HCT116 (cell line): ENCODE results near the gene SPACA6. TPM values are rescaled to one million over a fixed set of nuclear protein-coding genes. Genes with fewer than 3 reads are reported as not detected.

Experiments used
- ATAC-seq: fragments of 200-7000 bp; cut with Tn5 transposase; 2 replicates; pipeline ENCODE4 v1.9.1; 2020; ENCODE audit warnings: mild to moderate bottlenecking, moderate library complexity
- BruUV-seq: library from RNA; stranded (reverse); fragments of 400-500 nt; replicated peaks from 2 replicates; lab custom pipeline; 2021; lab: Mats Ljungman, UMichigan
- CTCF ChIA-PET: fragments of 300-600 bp; sonication (Branson Sonifier 250); formaldehyde crosslinking; loops from one replicate; lab custom pipeline; 2021; ENCODE audit warnings: antibody characterized with exemption; lab: Charles Lee
- POLR2A ChIA-PET: fragments of 300-600, 350-600 bp; sonication (Branson Sonifier 250); formaldehyde crosslinking; loops from one replicate; lab custom pipeline; 2021; ENCODE audit warnings: antibody characterized with exemption; lab: Charles Lee
- RAD21 ChIA-PET, 2 experiments: fragments of 300-600 bp; sonication (Branson Sonifier 250); formaldehyde crosslinking; loops; one replicate each; lab custom pipeline; 2023; ENCODE audit warnings: low total read pairs in 2 of 2; ENCODE audit not compliant: uncharacterized antibody in 2 of 2, unreplicated experiment in 2 of 2, low non-redundant PET in 1 of 2; lab: Charles Lee
- DNase-seq: peaks from one replicate; pipeline ENCODE4 v3.0.0-alpha.2; 2010; ENCODE audit warnings: low read depth, low spot score
- H2AFZ ChIP-seq: fragments of 200-600 bp; shearing (Covaris generic), sonication (generic); 2 replicates; pipeline ENCODE4 v1.6.1; 2017; ENCODE audit warnings: low read depth, mixed run types, mixed read lengths, antibody characterized with exemption, low read length; ENCODE audit not compliant: poor library complexity, severe bottlenecking
- H3K27ac ChIP-seq: 2 replicates; pipeline ENCODE4 v1.5.1; 2012; ENCODE audit warnings: low read depth, low read length
- H3K27me3 ChIP-seq: fragments of 200-600 bp; sonication (generic); 2 replicates; pipeline ENCODE4 v1.6.1; 2016; ENCODE audit warnings: mixed run types, low read length, mixed read lengths; ENCODE audit not compliant: insufficient read depth
- H3K36me3 ChIP-seq, 2 experiments: fragments of 200-500 bp in 1 of 2; fragments of 200-600 bp in 1 of 2; sonication (Bioruptor generic) in 1 of 2; sonication (generic) in 1 of 2; 2 replicates each; pipeline versions ENCODE4 v1.5.1 to v1.6.1; 2014 to 2016; ENCODE audit warnings: low read length in 2 of 2, inconsistent platforms in 1 of 2, mixed read lengths in 1 of 2, mixed run types in 1 of 2; ENCODE audit not compliant: insufficient read depth in 2 of 2, control insufficient read depth in 1 of 2
- H3K4me1 ChIP-seq, 2 experiments: fragments of 200-600 bp in 1 of 2; sonication (generic) in 1 of 2; 2 replicates each; pipeline versions ENCODE4 v1.5.1 to v1.6.1; 2012 to 2017; ENCODE audit warnings: low read length in 2 of 2, inconsistent platforms in 1 of 2, mild to moderate bottlenecking in 1 of 2, mixed read lengths in 1 of 2, mixed run types in 1 of 2, moderate library complexity in 1 of 2; ENCODE audit not compliant: insufficient read depth in 2 of 2, control insufficient read depth in 1 of 2
- H3K4me2 ChIP-seq: fragments of 200-600 bp; sonication (generic); 2 replicates; pipeline ENCODE4 v1.6.1; 2017; ENCODE audit warnings: mixed run types, low read length, mixed read lengths
- H3K4me3 ChIP-seq, 2 experiments: fragments of 200-600 bp in 1 of 2; sonication (generic) in 1 of 2; replicated peaks in 1 of 2; 2 replicates each; pipeline ENCODE4 v1.5.1; 2011 to 2016; ENCODE audit warnings: low read length in 2 of 2, control low read depth in 1 of 2, low read depth in 1 of 2, mild to moderate bottlenecking in 1 of 2, mixed read lengths in 1 of 2, mixed run types in 1 of 2
- H3K79me2 ChIP-seq: fragments of 200-600 bp; sonication (generic); 2 replicates; pipeline ENCODE4 v1.6.1; 2017; ENCODE audit warnings: mild to moderate bottlenecking, mixed run types, low read length, moderate library complexity, mixed read lengths; ENCODE audit not compliant: insufficient read depth
- H3K9ac ChIP-seq: fragments of 200-600 bp; sonication (generic); 2 replicates; pipeline ENCODE4 v1.6.1; 2016; ENCODE audit warnings: low read length, mixed read lengths
- H3K9me2 ChIP-seq: fragments of 200-600 bp; sonication (generic), shearing (Covaris generic); 2 replicates; pipeline ENCODE4 v1.6.1; 2017; ENCODE audit warnings: mixed run types, mild to moderate bottlenecking, moderate library complexity; ENCODE audit not compliant: insufficient read depth
- H3K9me3 ChIP-seq, 2 experiments: fragments of 200-500 bp in 1 of 2; fragments of 200-600 bp in 1 of 2; sonication (Bioruptor generic) in 1 of 2; sonication (generic) in 1 of 2; 2 replicates each; pipeline ENCODE4 v1.6.1; 2014 to 2017; ENCODE audit warnings: low read length in 2 of 2, mixed read lengths in 2 of 2, inconsistent platforms in 1 of 2, low read depth in 1 of 2, mild to moderate bottlenecking in 1 of 2, mixed run types in 1 of 2, moderate library complexity in 1 of 2; ENCODE audit not compliant: control insufficient read depth in 1 of 2, insufficient read depth in 1 of 2
- H4K20me1 ChIP-seq: fragments of 200-600 bp; sonication (generic), shearing (Covaris generic); 2 replicates; pipeline ENCODE4 v1.6.1; 2017; ENCODE audit warnings: mixed run types, mild to moderate bottlenecking, moderate library complexity; ENCODE audit not compliant: insufficient read depth
- EGR1 ChIP-seq: IDR thresholded peaks from 2 replicates; pipeline ENCODE4 v1.6.1; 2012; ENCODE audit warnings: low read depth
- EZH2 ChIP-seq: fragments of 200-600 bp; sonication (generic); IDR thresholded peaks from 2 replicates; pipeline ENCODE4 v1.6.1; 2017; ENCODE audit warnings: antibody characterized with exemption, mixed run types
- FOSL1 ChIP-seq: IDR thresholded peaks from 2 replicates; pipeline ENCODE4 v1.6.1; 2012; ENCODE audit warnings: low read depth
- POLR2A ChIP-seq: IDR thresholded peaks from 2 replicates; pipeline ENCODE4 v1.7.0; 2011; ENCODE audit warnings: borderline replicate concordance; ENCODE audit not compliant: insufficient read depth, insufficient read length; ENCODE audit errors: extremely low read depth
- POLR2AphosphoS5 ChIP-seq: IDR thresholded peaks from 2 replicates; pipeline ENCODE4 v1.6.1; 2011; ENCODE audit warnings: mild to moderate bottlenecking, low read depth, low read length, moderate library complexity
- RAD21 ChIP-seq: IDR thresholded peaks from 2 replicates; pipeline ENCODE4 v1.6.1; 2012; ENCODE audit warnings: low read depth, mild to moderate bottlenecking
- SIN3A ChIP-seq: IDR thresholded peaks from 2 replicates; pipeline ENCODE4 v1.6.1; 2012; ENCODE audit warnings: low read depth
- YY1 ChIP-seq: IDR thresholded peaks from 2 replicates; pipeline ENCODE4 v1.6.1; 2011; ENCODE audit warnings: low read length, low read depth, moderate library complexity, mild to moderate bottlenecking; ENCODE audit not compliant: insufficient replicate concordance; ENCODE audit errors: extremely low read depth
- ZFX ChIP-seq: fragments of 450-650 bp; IDR thresholded peaks from 2 replicates; pipeline ENCODE4 v1.6.1; 2017
- intact Hi-C: fragments of 100-400 bp; cut with micrococcal nuclease; formaldehyde crosslinking; loops from 2 replicates; pipeline ENCODE4 v1.10.0; 2022
- total RNA-seq: library from RNA; stranded (reverse); gene quantifications from one replicate; pipeline ENCODE4 v1.2.1, GENCODE V29; 2021; ENCODE audit not compliant: unreplicated experiment
- TF ChIP-seq, protein P1 (sequence below), 3 experiments: fragments of 200-600 bp in 1 of 3; sonication (generic) in 1 of 3; IDR thresholded peaks in 2 of 3; conservative IDR thresholded peaks in 1 of 3; 2 replicates each; pipeline ENCODE4 v1.5.1; 2012 to 2017; ENCODE audit warnings: low read depth in 2 of 3, low read length in 2 of 3, antibody characterized with exemption in 1 of 3, borderline replicate concordance in 1 of 3, control low read depth in 1 of 3, mild to moderate bottlenecking in 1 of 3, mixed read lengths in 1 of 3, mixed run types in 1 of 3, moderate library complexity in 1 of 3; ENCODE audit not compliant: insufficient read depth in 1 of 3
- TF ChIP-seq, protein P2 (sequence below): IDR thresholded peaks from 2 replicates; pipeline ENCODE4 v1.6.1; 2012

The SPACA6 gene
- total RNA-seq, 1 experiment from 2014 or later = 13.9 TPM

DNA sequence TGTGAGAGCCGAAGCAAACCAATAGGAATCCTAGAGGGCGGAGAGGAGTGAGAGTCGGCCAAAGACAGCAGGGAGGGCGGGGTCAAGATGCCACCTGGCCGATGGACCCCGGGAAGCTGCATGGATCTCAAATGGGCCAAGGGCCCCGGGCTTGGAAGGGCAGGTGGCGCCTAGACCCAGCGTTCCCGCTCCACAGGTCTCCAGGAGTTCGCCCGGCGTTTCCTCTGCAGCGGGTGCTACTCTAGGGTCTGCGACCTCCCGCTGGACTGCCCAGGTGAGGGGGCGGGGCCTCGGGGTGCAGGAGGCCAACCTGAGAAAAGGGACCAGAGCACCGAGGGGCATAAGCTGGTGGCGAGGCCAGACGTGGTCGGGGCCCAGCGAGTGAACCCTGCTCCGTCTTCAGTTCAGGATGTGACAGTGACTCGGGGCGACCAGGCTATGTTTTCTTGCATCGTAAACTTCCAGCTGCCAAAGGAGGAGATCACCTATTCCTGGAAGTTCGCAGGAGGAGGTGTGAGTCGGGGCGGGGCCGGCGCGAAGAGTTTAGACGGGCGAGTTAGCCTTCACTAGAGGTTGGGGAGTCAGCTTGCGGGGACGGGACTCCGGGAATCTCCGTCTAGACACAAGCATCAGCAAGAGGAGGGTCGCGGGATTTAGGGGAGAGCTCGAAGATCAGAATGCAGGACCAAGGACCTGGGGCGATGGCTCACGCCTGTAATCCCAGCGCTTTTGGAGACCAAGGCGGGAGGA is 9.9 kb downstream of the SPACA6 start:
- Histone ChIP-seq H3K9me3 (no peaks in the 10 kb centered on the region), H3K27ac (peak overlapping the region; percentile 92), H3K9me2 (no peaks in the 10 kb centered on the region), H3K4me1 (peaks cover 25 to 42% of the 10 kb centered on the region in 2 experiments; a peak in 3 of 4 replicates), H3K9ac (no peak overlapping the region), H2AFZ (no peak overlapping the region), H3K36me3 (peaks cover 2 to 13% of the 10 kb centered on the region in 2 experiments; a peak in 2 of 4 replicates), H4K20me1 (no peaks in the 10 kb centered on the region), H3K4me2 (peak overlapping the region; percentile 90; the same call in 1 of the 2 replicates), H3K27me3 (no peaks in the 10 kb centered on the region), H3K4me3 (no peak overlapping the region), H3K79me2 (peaks cover 10% of the 10 kb centered on the region; the same call in 1 of the 2 replicates)
- DNase-seq = no peak
- no peak for TF ChIP-seq SIN3A
- no peak for TF ChIP-seq RAD21
- TF ChIP-seq EGR1 = no peak
- BruUV-seq = no TSS peak
- CTCF ChIA-PET = interaction anchor here (2.2 kb wide), 1 partner anchor 75 kb away, joined by 13 read pairs; no protein-coding TSS in a partner anchor
- ATAC-seq = no peak
- intact Hi-C loops = no loop called here
- POLR2A ChIA-PET = interaction anchor here (1.0 kb wide), 1 partner anchor 308 kb away, joined by 4 read pairs; no protein-coding TSS in a partner anchor
- RAD21 ChIA-PET = interaction anchor here in 1 of 2 experiments (0.7 to 1.1 kb wide), 2 partner anchors 42 to 75 kb away, joined by 3 to 5 read pairs; no protein-coding TSS in a partner anchor

DNA sequence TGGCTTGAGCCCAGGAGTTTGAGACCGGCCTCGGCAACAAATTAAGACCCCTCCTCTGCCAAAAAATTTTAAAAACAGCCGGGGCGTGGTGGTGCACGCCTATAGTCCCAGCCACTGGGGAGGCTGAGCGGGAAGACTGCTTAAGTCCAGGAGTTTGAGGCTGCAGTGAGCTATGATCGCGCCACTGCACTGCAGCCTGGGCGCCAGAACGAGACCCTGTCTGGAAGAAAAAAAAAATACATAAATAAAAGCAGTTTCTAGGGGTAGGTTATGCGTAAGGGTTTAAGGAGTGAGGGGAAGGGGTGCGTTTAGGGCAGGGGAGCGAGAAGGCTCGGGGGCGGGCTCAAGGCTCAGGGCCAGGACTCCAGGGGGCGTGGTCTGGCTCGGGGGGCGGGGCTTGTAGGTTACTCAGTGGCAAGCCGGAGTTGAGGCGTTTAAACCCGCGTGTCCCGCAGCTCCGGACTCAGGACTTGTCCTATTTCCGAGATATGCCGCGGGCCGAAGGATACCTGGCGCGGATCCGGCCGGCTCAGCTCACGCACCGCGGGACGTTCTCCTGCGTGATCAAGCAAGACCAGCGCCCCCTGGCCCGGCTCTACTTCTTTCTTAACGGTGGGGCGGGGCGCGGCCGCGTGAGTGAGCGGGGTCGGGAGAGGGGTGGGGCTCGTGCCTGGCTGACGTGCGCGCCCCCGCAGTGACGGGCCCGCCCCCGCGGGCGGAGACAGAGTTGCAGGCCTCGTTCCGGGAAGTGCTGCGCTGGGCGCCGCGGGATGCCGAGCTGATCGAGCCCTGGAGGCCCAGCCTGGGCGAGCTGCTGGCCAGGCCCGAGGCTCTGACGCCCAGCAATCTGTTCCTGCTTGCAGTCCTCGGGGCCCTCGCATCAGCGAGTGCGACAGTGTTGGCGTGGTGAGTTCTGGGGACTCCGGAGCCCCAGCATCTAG is 10.7 kb downstream of the SPACA6 start:
- Histone ChIP-seq H3K4me2 (peak overlapping the region; percentile 90), H3K4me1 (peaks cover 29 to 50% of the 10 kb centered on the region in 2 experiments; a peak in 3 of 4 replicates), H4K20me1 (no peaks in the 10 kb centered on the region), H3K4me3 (peak overlapping the region; percentile 61 to 91)
- POLR2A ChIA-PET = interaction anchor here (0.8 to 1.2 kb wide), 4 partner anchors 9 to 308 kb away, joined by 3 to 5 read pairs (median 4); no protein-coding TSS in a partner anchor
- intact Hi-C loops = no loop called here
- peak; percentile 34 for TF ChIP-seq YY1
- TF ChIP-seq FOSL1 = no peak
- TF ChIP-seq, protein P1, sequence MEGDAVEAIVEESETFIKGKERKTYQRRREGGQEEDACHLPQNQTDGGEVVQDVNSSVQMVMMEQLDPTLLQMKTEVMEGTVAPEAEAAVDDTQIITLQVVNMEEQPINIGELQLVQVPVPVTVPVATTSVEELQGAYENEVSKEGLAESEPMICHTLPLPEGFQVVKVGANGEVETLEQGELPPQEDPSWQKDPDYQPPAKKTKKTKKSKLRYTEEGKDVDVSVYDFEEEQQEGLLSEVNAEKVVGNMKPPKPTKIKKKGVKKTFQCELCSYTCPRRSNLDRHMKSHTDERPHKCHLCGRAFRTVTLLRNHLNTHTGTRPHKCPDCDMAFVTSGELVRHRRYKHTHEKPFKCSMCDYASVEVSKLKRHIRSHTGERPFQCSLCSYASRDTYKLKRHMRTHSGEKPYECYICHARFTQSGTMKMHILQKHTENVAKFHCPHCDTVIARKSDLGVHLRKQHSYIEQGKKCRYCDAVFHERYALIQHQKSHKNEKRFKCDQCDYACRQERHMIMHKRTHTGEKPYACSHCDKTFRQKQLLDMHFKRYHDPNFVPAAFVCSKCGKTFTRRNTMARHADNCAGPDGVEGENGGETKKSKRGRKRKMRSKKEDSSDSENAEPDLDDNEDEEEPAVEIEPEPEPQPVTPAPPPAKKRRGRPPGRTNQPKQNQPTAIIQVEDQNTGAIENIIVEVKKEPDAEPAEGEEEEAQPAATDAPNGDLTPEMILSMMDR (IDR thresholded peaks at IDR 0.05 in 2 of 3, conservative IDR thresholded peaks at IDR 0.05 in 1 of 3; ENCODE audit: borderline replicate concordance in 1 of 3, insufficient read depth in 1 of 3, low read depth in 2 of 3, low read length in 2 of 3) = peak in 2 of 3 experiments; percentile 44 to 55; a peak in 3 of 6 replicates
- peak; percentile 88 for TF ChIP-seq ZFX
- peak; percentile 86 for TF ChIP-seq POLR2A
- TF ChIP-seq EGR1 = peak; percentile 94
- TF ChIP-seq POLR2AphosphoS5 = peak; percentile 98
- no peak for TF ChIP-seq EZH2
- TF ChIP-seq, protein P2, sequence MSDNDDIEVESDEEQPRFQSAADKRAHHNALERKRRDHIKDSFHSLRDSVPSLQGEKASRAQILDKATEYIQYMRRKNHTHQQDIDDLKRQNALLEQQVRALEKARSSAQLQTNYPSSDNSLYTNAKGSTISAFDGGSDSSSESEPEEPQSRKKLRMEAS = peak; percentile 70
- TF ChIP-seq SIN3A = peak; percentile 58; the same call in 1 of the 2 replicates
- TF ChIP-seq, all 23 proteins: peak for 8
- peaks cover 10% of the 10 kb centered on the region; the same call in 1 of the 2 replicates for H3K79me2 ChIP-seq
- peak; percentile 88 for ATAC-seq
- no peaks in the 10 kb centered on the region for H3K9me3 ChIP-seq
- peak overlapping the region; percentile 92 for H3K27ac ChIP-seq
- CTCF ChIA-PET = interaction anchor here (0.7 to 2.2 kb wide), 2 partner anchors 15 to 74 kb away, joined by 3 to 13 read pairs; no protein-coding TSS in a partner anchor
- DNase-seq = peak; percentile 80
- H3K9me2 ChIP-seq = no peaks in the 10 kb centered on the region
- H3K36me3 ChIP-seq = peaks cover 2 to 12% of the 10 kb centered on the region in 2 experiments; a peak in 2 of 4 replicates
- H3K9ac ChIP-seq = peak overlapping the region; percentile 97
- no TSS peak for BruUV-seq
- RAD21 ChIA-PET = interaction anchor here in 1 of 2 experiments (0.7 to 1.1 kb wide), 2 partner anchors 43 to 74 kb away, joined by 3 to 5 read pairs; no protein-coding TSS in a partner anchor
- no peak overlapping the region for H2AFZ ChIP-seq
- H3K27me3 ChIP-seq = no peaks in the 10 kb centered on the region
